ENCODE data around the gene AGAP3.

Gene AGAP3

DNA sequence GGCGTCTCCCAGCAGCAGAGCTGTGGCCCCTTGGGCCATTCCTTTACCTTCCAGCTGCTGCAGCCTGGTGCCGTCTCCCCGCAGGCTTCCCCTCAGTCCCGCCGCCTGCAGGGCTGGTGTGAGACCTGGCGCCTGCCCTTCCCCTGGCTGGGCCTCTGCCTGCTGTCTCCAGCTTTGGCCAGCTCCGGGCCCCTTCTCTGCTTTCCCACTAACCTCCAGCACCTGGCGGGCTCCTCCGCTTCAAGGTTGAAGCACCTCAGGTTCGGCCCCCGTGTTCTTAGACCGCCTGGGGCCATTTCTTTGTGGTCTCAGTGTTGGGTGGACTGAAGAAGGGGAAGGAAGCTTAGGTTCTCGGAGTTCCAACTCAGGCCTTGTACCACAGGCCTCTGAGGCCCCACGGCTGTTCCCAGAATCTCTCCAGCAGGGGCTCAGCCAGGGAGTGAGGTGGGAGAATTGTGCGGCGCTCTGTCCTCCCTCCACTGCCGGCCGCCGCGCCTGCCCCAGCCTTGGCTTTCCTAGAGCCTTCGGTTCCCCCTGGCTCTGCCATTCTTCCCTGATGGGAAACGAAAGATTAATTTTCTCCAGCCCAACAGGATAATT is 50.9 kb downstream of the AGAP3 start:
- DNase-seq (ENCODE audit: low spot score), result no peak

GRCh38 chr7:151137791-151138152 is 51.5 kb downstream of the AGAP3 start:
- DNase-seq (ENCODE audit: low spot score), result no peak

- DNase-seq (ENCODE audit: low spot score), result no peak
Measured at GRCh38 chr7:151138153-151138851, 52.0 kb downstream of the AGAP3 start.

DNA sequence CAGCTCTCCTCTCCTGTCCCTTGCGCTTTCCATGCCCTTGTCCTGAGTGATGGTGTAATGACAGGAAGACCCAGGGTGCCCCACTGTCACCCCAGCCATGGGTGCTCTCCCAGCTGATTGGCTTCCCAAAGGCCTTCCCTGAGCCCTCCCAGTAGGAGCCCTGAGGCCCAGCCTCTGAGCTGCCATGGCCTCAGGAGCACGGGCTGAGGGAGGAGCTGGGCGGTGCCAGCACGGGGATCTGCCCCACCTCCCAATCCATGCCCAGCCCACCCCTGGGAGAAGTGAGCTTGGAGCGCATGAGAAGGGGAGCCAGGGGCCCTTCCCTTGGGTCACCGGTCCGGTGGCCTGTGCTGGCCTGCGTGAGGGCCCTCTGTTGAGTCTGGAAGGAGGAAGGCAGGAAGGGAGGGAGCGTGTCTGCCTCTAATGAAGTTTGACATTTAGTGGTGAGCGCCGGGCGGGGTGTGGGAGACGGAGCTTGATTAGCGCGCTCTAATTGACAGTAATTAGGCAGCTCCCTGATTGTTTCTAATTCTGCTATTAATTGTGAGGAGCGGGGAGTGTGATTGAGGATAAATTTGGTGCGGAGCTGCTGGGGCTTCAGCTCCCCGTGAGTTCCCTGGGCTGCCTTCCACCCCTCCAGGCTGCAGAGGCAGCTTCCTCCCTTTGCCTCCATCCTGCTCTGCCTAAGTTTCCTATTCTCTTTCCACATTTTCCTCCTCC is 53.0 kb downstream of the AGAP3 start:
- no peak for DNase-seq (ENCODE audit: low spot score)

GRCh38 chr7:151139791-151140190 is 53.5 kb downstream of the AGAP3 start:
- DNase-seq (ENCODE audit: low spot score), result no peak

- DNase-seq (ENCODE audit: low spot score), result no peak
Measured at GRCh38 chr7:151140826-151141225, 54.6 kb downstream of the AGAP3 start.

DNA sequence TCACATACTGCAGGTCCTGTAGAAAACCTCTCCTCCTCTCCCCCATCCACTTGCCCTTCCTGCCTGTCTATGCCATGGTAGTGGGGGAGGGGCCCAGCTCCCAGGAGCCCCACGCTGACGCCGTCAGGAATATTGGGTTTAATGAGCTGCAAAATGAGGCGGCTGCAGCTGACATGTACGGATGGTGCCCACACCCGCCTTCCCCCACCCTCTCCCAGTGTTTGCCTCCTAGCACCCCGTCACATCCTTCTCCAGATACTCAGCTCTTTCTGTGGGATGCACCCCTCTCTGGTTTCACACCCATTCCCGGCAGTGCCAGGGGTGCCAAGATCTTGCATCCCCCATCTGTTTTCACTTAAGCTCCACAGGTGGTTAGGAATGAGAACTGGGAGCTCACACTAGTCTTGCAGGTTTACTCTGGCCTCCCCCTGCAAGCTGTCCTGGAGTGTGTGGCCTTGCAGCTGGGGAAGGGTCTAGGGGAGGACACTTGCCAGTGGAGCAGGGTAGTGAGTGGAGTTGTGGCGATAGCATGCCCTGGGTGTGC is 55.1 kb downstream of the AGAP3 start:
- no peak for DNase-seq (ENCODE audit: low spot score)

GRCh38 chr7:151141855-151142685 is 55.8 kb downstream of the AGAP3 start:
- DNase-seq (ENCODE audit: low spot score), result peak; percentile 32

- DNase-seq (ENCODE audit: low spot score), result no peak
Measured at GRCh38 chr7:151142686-151143040, 56.4 kb downstream of the AGAP3 start.

GRCh38 chr7:151143261-151144015 is 57.2 kb downstream of the AGAP3 start:
- DNase-seq (ENCODE audit: low spot score), result no peak

DNA sequence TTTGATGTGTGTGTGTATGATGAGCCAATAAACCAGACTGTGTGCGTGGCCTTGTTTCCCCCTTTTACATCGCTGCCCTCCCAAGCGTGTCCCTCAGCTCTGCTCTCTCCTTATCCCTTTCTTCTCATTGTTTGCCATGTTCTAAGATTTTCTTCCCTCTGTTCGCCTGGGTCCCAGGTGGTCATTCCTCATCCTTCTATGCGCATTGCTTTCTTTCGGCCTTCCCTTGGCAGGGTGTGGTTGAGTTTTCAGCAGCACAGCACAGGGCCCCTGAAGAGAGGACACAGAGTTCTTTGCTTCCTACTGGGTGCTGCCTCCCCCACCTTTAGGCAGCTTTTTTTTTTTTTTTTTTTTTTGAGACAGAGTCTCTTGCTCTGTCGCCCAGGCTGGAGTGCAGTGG is 58.1 kb downstream of the AGAP3 start:
- no peak for DNase-seq (ENCODE audit: low spot score)

- DNase-seq (ENCODE audit: low spot score), result peak; percentile 34
Measured at GRCh38 chr7:151146761-151147160, 60.5 kb downstream of the AGAP3 start.

DNA sequence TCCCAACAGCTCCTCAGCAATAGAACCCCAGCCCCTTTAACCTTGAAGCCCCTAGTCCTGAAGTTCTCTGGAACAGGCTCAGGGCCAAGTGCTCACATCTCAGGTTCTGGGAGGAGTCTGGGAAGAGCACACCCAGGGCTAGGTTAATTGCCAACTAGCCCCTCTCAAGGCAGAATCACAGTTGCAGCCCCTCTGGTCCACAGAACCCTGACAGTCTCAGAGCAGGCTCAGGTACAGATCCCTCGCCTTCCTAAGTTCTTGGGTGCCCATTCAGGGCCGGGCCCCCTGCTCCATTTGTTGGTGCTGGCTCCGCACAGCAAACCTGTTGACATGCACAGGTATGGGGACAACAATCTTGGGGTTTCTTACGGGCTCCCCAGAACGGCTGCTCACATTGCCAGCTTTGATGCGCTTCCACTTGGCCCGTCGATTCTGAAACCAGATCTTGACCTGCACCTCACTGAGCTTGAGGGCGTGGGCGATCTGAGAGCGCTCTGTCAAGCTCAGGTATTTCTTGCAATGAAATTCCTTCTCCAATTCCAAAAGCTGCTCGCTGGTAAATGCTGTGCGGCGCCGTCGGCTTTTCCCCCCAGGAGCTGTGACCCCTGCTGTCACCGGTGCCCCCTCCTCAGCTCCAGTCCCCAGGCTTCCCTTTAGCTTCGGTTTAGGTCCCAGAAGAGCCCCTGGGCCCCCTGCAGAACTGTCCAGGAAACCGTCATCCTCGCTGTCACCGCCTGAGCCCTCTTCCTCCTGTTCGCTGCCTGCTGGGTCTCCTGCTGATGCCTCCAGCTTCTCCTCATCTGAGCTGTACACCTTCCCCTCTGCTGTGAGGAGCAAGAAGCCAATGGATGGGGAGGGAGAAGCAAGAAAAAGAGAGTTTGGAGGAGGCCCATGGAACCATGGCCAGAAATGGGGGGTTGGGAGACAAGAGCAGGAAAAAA is 62.3 kb downstream of the AGAP3 start:
- no peak for DNase-seq (ENCODE audit: low spot score)

- DNase-seq (ENCODE audit: low spot score), result no peak
Measured at GRCh38 chr7:151150388-151150787, 64.1 kb downstream of the AGAP3 start.

DNA sequence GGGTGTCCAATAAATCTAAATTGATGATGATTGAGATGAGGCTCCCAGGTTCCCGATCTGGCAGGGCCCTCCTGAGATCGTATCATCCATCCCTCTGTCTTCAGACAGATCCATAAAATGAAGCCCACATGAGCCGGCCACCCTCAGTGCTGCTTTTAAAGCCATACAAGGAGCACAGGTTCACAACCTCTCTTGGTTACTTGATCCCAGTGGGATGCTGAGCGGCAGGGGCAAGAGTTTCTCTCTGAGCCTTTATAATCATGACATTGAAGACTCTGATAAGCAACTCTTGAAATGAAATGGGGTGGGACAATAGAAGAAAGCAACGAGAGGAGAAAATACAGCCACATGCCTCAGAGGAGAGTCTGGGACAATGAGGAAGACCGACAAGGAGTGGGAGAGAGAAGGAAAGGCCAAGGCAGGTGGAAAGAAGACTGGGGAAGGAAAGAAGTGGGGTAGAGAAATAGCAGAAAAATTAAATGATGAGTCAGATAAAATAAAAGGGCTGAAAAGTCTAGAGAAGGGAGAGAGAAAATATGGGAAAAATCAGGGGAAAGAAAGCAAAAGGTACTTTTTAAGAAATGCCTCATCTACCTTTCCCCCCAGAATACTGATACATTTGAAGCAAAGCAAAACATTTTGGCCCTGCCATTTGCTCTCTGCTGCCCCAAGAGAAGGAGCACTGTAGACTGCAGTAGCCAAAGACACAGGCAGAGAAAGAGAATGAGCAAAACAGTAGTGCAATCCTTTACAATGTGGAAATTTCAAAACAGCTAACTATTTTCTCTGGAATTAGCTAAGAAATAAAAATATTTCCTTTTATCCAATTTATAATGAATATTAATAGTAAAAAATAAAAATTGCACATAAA is 66.6 kb downstream of the AGAP3 start:
- no peak for DNase-seq (ENCODE audit: low spot score)

GRCh38 chr7:151157645-151158329 is 71.5 kb downstream of the AGAP3 start:
- DNase-seq (ENCODE audit: low spot score), result no peak

GRCh38 chr7:151161757-151162156 is 75.5 kb downstream of the AGAP3 start:
- DNase-seq (ENCODE audit: low spot score), result no peak

DNA sequence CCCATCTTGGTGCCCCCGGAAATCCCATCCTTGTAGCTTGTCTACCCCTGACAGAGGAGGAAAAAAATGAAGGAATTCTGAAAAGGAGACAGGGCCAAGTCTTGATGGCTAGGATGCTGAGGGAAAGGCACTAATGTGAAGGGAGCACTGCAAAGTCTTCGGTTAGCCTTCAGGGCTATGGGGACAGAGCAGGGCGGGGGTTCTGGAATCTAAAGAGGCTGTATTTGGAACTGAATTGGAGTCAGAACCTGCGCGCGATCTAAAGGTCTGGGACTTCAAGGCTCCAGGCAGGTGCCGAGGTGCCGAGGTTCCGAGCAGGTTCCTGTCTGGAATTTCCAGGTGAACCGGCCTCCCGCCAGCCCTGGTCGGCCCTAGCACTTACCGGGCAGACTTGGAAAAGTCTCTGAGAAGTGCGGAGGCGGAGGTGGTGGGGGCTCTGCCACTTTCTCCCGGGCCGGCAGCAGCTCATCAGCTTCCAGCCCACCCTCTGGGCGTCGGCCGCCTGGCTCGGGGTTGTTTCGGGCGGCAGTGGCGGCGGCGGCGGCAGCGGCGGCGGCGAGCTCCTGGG is 80.4 kb downstream of the AGAP3 start:
- no peak for DNase-seq (ENCODE audit: low spot score)
